BJ (cell line): ENCODE measurements around the gene SND1. TPM values are rescaled to one million over a fixed set of nuclear protein-coding genes. Genes with fewer than 3 reads are reported as not detected.

ENCODE experiments used
- CTCF ChIA-PET: fragments of 350-600 bp; formaldehyde crosslinking; extraction: SDS; loops from one replicate; lab custom pipeline; 2021; ENCODE audit warnings: antibody characterized with exemption, inconsistent platforms; lab: Yijun Ruan, JAX
- POLR2A ChIA-PET: fragments of 300-600 bp; sonication (Branson Sonifier 250); formaldehyde crosslinking; extraction: SDS; loops from one replicate; lab custom pipeline; 2021; ENCODE audit warnings: antibody characterized with exemption; lab: Charles Lee
- DNase-seq: peaks from one replicate; pipeline ENCODE4 v3.0.0-alpha.2; 2011; ENCODE audit warnings: low read depth
- H3K27me3 ChIP-seq: 2 replicates; pipeline ENCODE4 v1.6.0; 2011; ENCODE audit warnings: low read length; ENCODE audit not compliant: control insufficient read depth, insufficient read depth
- H3K36me3 ChIP-seq: 2 replicates; pipeline ENCODE4 v1.5.1; 2011; ENCODE audit warnings: low read length; ENCODE audit not compliant: control insufficient read depth, insufficient read depth
- H3K4me3 ChIP-seq: 2 replicates; pipeline ENCODE4 v1.5.1; 2011; ENCODE audit warnings: low read depth, mild to moderate bottlenecking, control low read depth, low read length
- polyA plus RNA-seq: library from polyadenylated mRNA; depleted of rRNA; stranded (reverse); fragments of >200 nt; gene quantifications from 2 replicates; pipeline ENCODE4 v1.2.3, GENCODE V29; 2011
- TF ChIP-seq, protein P1 (sequence below): IDR thresholded peaks from 2 replicates; pipeline ENCODE4 v1.5.1; 2011; ENCODE audit warnings: low read depth, mild to moderate bottlenecking, control low read depth, inconsistent platforms, low read length, moderate library complexity; ENCODE audit not compliant: insufficient read depth

Gene SND1
- polyA plus RNA-seq, 1 experiment: 203 TPM

GRCh38 chr7:128115821-128116723, 464.1 kb downstream of the SND1 start:
- Histone ChIP-seq H3K27me3 (peaks cover 2% of the 10 kb centered on the region), H3K36me3 (no peaks in the 10 kb centered on the region), H3K4me3 (no peak overlapping the region)
- no peak for DNase-seq
- ChIA-PET POLR2A (no interaction called here), CTCF (interaction anchor here (0.7 to 2.4 kb wide), 4 partner anchors 10 to 94 kb away, joined by 3 to 8 read pairs (median 3); no protein-coding TSS in a partner anchor)
- TF ChIP-seq, protein P1, sequence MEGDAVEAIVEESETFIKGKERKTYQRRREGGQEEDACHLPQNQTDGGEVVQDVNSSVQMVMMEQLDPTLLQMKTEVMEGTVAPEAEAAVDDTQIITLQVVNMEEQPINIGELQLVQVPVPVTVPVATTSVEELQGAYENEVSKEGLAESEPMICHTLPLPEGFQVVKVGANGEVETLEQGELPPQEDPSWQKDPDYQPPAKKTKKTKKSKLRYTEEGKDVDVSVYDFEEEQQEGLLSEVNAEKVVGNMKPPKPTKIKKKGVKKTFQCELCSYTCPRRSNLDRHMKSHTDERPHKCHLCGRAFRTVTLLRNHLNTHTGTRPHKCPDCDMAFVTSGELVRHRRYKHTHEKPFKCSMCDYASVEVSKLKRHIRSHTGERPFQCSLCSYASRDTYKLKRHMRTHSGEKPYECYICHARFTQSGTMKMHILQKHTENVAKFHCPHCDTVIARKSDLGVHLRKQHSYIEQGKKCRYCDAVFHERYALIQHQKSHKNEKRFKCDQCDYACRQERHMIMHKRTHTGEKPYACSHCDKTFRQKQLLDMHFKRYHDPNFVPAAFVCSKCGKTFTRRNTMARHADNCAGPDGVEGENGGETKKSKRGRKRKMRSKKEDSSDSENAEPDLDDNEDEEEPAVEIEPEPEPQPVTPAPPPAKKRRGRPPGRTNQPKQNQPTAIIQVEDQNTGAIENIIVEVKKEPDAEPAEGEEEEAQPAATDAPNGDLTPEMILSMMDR: no peak

DNA sequence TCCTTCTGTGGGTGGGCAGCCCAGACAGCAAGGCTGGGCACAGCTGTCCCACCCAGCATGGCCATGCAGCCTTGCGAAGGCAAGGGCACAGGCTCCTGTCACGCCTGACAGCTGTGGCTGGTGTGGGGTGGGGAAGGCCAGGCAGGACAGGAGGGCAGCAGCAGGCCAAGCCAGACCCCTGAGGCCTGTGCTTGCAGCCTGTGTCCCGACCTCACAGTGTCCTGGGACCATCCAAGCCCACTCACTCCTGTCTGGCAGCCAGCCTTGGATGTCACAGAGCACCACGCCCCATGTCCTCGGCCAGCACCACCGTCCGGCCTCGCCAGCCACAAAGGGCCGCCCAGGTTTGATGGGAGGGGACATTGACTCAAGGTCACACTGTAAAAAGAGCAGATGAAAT, 464.7 kb downstream of the SND1 start:
- no peak overlapping the region for H3K4me3 ChIP-seq
- POLR2A ChIA-PET: no interaction called here
- DNase-seq: no peak
- CTCF ChIA-PET: interaction anchor here (2.4 kb wide), 1 partner anchor 19 kb away, joined by 8 read pairs; no protein-coding TSS in a partner anchor
- TF ChIP-seq, protein P1: no peak
- no peaks in the 10 kb centered on the region for H3K36me3 ChIP-seq
- H3K27me3 ChIP-seq: peaks cover 3% of the 10 kb centered on the region

GRCh38 chr7:128117691-128118090, 465.7 kb downstream of the SND1 start:
- TF ChIP-seq, protein P1: no peak
- POLR2A ChIA-PET: no interaction called here
- Histone ChIP-seq H3K36me3 (no peaks in the 10 kb centered on the region), H3K27me3 (peaks cover 6% of the 10 kb centered on the region), H3K4me3 (no peak overlapping the region)
- DNase-seq: no peak
- CTCF ChIA-PET: interaction anchor here (0.6 kb wide), 1 partner anchor 204 kb away, joined by 4 read pairs; no protein-coding TSS in a partner anchor

- ChIA-PET POLR2A (no interaction called here), CTCF (interaction anchor here (1.1 kb wide), 1 partner anchor 17 kb away, joined by 3 read pairs; no protein-coding TSS in a partner anchor)
- Histone ChIP-seq H3K27me3 (peaks cover 19% of the 10 kb centered on the region), H3K4me3 (no peak overlapping the region), H3K36me3 (no peaks in the 10 kb centered on the region)
- no peak for DNase-seq
- TF ChIP-seq, protein P1: no peak
Measured at GRCh38 chr7:128119036-128119435, 467.0 kb downstream of the SND1 start.

DNA sequence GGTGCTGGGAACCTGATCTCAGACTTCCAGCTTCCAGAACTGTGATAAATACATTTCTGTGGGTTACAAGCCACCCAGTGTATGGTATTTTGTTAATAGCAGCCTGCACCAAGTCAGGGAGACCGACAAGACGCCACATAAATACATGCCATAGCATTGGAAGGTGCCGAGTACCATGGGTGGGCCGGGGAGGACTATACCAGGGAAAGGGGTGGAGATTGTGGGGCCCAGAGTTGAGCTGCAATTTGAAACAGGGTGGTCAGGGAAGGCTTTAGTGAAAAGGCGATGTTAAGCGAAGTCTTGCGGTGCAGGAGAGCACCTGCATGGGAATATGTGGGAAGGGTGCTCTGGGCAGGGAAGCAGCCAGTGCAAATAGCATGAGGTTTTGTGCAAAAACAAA, 468.1 kb downstream of the SND1 start:
- Histone ChIP-seq H3K36me3 (no peaks in the 10 kb centered on the region), H3K27me3 (peaks cover 19% of the 10 kb centered on the region), H3K4me3 (no peak overlapping the region)
- DNase-seq: no peak
- TF ChIP-seq, protein P1: no peak
- ChIA-PET CTCF (interaction anchor here (1.1 kb wide), 1 partner anchor 15 kb away, joined by 3 read pairs; no protein-coding TSS in a partner anchor), POLR2A (no interaction called here)
